BJ (cell line): ENCODE measurements around the gene ZKSCAN7. TPM values are rescaled to one million over a fixed set of nuclear protein-coding genes. Genes with fewer than 3 reads are reported as not detected.
A peak's percentile ranks its signal among the peaks of the same experiment; 100 is the strongest.

Experiments used
- CTCF ChIA-PET: fragments of 350-600 bp; formaldehyde crosslinking; extraction: SDS; loops from one replicate; lab custom pipeline; 2021; ENCODE audit warnings: antibody characterized with exemption, inconsistent platforms; lab: Yijun Ruan, JAX
- POLR2A ChIA-PET: fragments of 300-600 bp; sonication (Branson Sonifier 250); formaldehyde crosslinking; extraction: SDS; loops from one replicate; lab custom pipeline; 2021; ENCODE audit warnings: antibody characterized with exemption; lab: Charles Lee
- DNase-seq: peaks from one replicate; pipeline ENCODE4 v3.0.0-alpha.2; 2011; ENCODE audit warnings: low read depth
- H3K27me3 ChIP-seq: 2 replicates; pipeline ENCODE4 v1.6.0; 2011; ENCODE audit warnings: low read length; ENCODE audit not compliant: control insufficient read depth, insufficient read depth
- H3K36me3 ChIP-seq: 2 replicates; pipeline ENCODE4 v1.5.1; 2011; ENCODE audit warnings: low read length; ENCODE audit not compliant: control insufficient read depth, insufficient read depth
- H3K4me3 ChIP-seq: 2 replicates; pipeline ENCODE4 v1.5.1; 2011; ENCODE audit warnings: low read depth, mild to moderate bottlenecking, control low read depth, low read length
- CTCF ChIP-seq: IDR thresholded peaks from 2 replicates; pipeline ENCODE4 v1.5.1; 2011; ENCODE audit warnings: low read depth, mild to moderate bottlenecking, control low read depth, inconsistent platforms, low read length, moderate library complexity; ENCODE audit not compliant: insufficient read depth
- polyA minus RNA-seq: library from RNA; depleted of rRNA, polyadenylated mRNA; stranded (reverse); fragments of >200 nt; gene quantifications from 2 replicates; pipeline ENCODE4 v1.2.3, GENCODE V29; 2011; rRNA and poly(A)+ RNA removed
- polyA plus RNA-seq: library from polyadenylated mRNA; depleted of rRNA; stranded (reverse); fragments of >200 nt; gene quantifications from 2 replicates; pipeline ENCODE4 v1.2.3, GENCODE V29; 2011; rRNA removed

ZKSCAN7 gene
- polyA plus RNA-seq = 4.7 and 4.8 TPM in 2 replicates
- 3.4 and 5.8 TPM in 2 replicates for polyA minus RNA-seq

GRCh38 chr3:44554626-44555592 is at the start of gene ZKSCAN7:
ZKSCAN7 (plus strand) TSS chr3:44555193; CDS start chr3:44557048, 1,855 bp downstream.
- 0 out of 2 replicates have a peak, but pooled peaks cover 2% of the 10 kb centered on the region for H3K36me3 ChIP-seq
- ChIA-PET CTCF (no interaction called here), POLR2A (interaction anchor here (1.0 kb wide), 1 partner anchor 207 kb away, joined by 3 read pairs; the partner anchor contains the start of genes KIAA1143 and KIF15)
- H3K27me3 ChIP-seq = no peaks in the 10 kb centered on the region
- 0 out of 2 replicates have a peak, but pooled peaks have one; percentile 16 for TF ChIP-seq CTCF
- peak within 1 kb of the TSS; percentile 63 for H3K4me3 ChIP-seq
- DNase-seq = peak; percentile 1

- DNase-seq = no peak
- no peaks in the 10 kb centered on the region for H3K27me3 ChIP-seq
- CTCF ChIA-PET = interaction anchor here (0.6 to 0.7 kb wide), 2 partner anchors 615 to 763 kb away, joined by 4 to 6 read pairs; no protein-coding TSS in a partner anchor
- no peak overlapping the region for H3K4me3 ChIP-seq
- peaks cover 2% of the 10 kb centered on the region for H3K36me3 ChIP-seq
- POLR2A ChIA-PET = no interaction called here
- no peak for TF ChIP-seq CTCF
These were observed 48.4 kb upstream of the ZKSCAN7 start for GRCh38 chr3:44506556-44506955.

- no peak for DNase-seq
- Histone ChIP-seq H3K36me3 (no peaks in the 10 kb centered on the region), H3K4me3 (no peak overlapping the region), H3K27me3 (no peaks in the 10 kb centered on the region)
- TF ChIP-seq CTCF = no peak
- POLR2A ChIA-PET = no interaction called here
- CTCF ChIA-PET = interaction anchor here (0.6 to 0.7 kb wide), 2 partner anchors 614 to 764 kb away, joined by 4 to 6 read pairs; no protein-coding TSS in a partner anchor
These were observed 48.0 kb upstream of the ZKSCAN7 start for GRCh38 chr3:44506961-44507360.

DNA sequence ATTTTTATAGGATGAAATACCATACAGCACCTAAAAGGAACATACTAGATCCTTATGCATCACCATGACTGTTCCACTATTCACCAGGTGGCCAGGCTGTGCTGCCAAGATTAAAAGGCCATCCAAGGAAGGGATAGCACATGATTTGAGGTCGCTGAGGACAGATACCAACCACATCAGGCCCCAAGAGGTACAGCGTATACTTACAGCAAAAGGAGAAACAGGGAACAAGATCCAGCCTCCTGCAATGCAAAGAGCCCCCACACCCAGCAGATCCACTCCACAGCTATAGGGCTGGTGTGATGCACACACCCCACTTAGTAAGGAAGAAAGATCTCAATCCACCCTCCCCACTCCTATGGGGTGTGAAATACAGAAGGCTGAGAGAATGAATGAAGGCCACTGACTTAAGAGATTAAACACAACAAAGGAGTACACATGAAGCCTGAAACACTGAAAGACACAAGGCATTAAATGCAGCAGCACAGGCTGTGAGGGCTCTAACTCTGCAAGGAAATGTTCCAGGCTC is 45.5 kb upstream of the ZKSCAN7 start:
- Histone ChIP-seq H3K4me3 (peak overlapping the region; percentile 69), H3K36me3 (no peaks in the 10 kb centered on the region), H3K27me3 (no peaks in the 10 kb centered on the region)
- no peak for DNase-seq
- TF ChIP-seq CTCF = no peak
- ChIA-PET POLR2A (no interaction called here), CTCF (no interaction called here)

- DNase-seq = no peak
- ChIA-PET POLR2A (no interaction called here), CTCF (no interaction called here)
- Histone ChIP-seq H3K4me3 (peak overlapping the region; percentile 69), H3K27me3 (no peaks in the 10 kb centered on the region), H3K36me3 (no peaks in the 10 kb centered on the region)
- TF ChIP-seq CTCF = no peak
These were observed 45.0 kb upstream of the ZKSCAN7 start for GRCh38 chr3:44510000-44510368.
